GM06990 (cell line): ENCODE measurements around the gene STAG2.
"Not testable (repeated sequence)": the region's sequence is repeated elsewhere in the genome, so short reads cannot be mapped to it uniquely, and the experiment has no call there.

Experiments used
- DNase-seq: peaks from one replicate; pipeline ENCODE4 v3.0.0-alpha.2; 2011; ENCODE audit not compliant: insufficient read length; ENCODE audit errors: extremely low read depth
- H3K27me3 ChIP-seq: replicated peaks from 2 replicates; pipeline ENCODE4 v1.6.0; 2011; ENCODE audit warnings: low read length; ENCODE audit not compliant: control insufficient read depth, insufficient read depth
- H3K36me3 ChIP-seq: 2 replicates; pipeline ENCODE4 v1.5.1; 2011; ENCODE audit warnings: low read length; ENCODE audit not compliant: control insufficient read depth, insufficient read depth
- H3K4me3 ChIP-seq: replicated peaks from 2 replicates; pipeline ENCODE4 v1.5.1; 2011; ENCODE audit warnings: low read depth, mild to moderate bottlenecking, control low read depth, low read length
- CTCF ChIP-seq: IDR thresholded peaks from 2 replicates; pipeline ENCODE4 v1.5.1; 2011; ENCODE audit warnings: low read length, control low read depth, mild to moderate bottlenecking, inconsistent platforms; ENCODE audit not compliant: insufficient read depth, poor library complexity, severe bottlenecking

Gene STAG2

DNA sequence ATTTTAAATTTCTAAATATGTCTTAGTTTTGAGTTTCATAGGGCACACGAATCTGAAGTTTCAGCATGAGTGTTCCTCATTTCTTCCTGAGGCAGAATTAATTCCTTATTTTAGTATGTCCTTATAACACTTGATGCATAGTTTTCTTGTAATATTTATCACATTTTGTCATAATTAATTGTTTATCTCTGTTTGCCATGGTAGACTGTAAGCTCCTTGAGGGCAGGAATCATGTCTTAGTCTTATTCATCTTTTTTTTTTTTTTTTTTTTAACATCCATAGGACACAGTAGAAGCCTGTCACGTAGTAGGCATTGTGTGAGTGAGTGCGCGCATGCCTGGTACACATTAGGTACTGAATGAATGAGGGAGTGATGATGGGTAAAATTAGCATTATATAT is 131.7 kb downstream of the STAG2 start:
- Histone ChIP-seq H3K36me3 (no peaks in the 10 kb centered on the region), H3K4me3 (no peak overlapping the region), H3K27me3 (no peaks in the 10 kb centered on the region)
- DNase-seq: no peak
- no peak for TF ChIP-seq CTCF

- H3K4me3 ChIP-seq: no peak overlapping the region
- no peaks in the 10 kb centered on the region for H3K36me3 ChIP-seq
- no peaks in the 10 kb centered on the region for H3K27me3 ChIP-seq
- TF ChIP-seq CTCF: no peak
- no peak for DNase-seq
These were observed 135.6 kb downstream of the STAG2 start for GRCh38 chrX:124097116-124097515.

DNA sequence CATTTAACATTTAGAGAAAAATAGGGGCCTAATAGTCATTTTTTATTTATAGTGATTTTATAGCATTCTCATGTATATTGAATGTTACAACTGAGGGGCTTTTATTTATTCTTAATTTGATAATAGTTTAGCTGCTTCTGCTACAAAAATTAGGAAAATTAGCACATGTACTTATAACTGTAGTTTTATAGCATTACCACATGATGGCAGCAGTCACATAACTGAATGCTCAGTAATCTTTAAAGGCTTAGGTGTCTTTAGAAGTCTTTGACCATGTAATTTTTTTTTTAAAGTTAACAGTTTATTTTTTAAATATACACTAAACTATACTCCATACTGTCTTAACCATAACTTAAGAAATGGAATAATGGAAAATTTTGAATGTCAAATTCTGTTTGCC is 136.6 kb downstream of the STAG2 start:
- Histone ChIP-seq H3K36me3 (no peaks in the 10 kb centered on the region), H3K4me3 (no peak overlapping the region), H3K27me3 (no peaks in the 10 kb centered on the region)
- DNase-seq: no peak
- peak; percentile 64 for TF ChIP-seq CTCF

DNA sequence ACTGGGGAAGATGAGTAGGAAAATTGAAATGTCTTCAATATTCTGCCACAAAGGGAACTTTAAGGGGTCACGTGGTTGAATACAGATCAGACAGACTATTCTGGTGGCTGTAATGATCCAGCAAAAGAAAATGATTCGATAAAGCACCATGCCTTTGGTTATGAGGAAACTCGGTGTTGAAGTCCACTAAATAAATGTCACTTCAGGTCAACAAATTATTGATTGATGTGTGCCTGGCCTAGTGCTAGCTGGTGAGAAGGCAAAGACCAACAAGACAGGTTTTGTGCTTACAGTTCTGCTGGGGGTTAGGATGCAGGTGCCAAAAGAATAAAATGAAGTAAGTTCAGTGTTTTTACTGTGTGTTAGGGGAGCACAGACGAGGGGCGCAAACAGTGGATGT is 142.5 kb downstream of the STAG2 start:
- no peak overlapping the region for H3K4me3 ChIP-seq
- no peak for DNase-seq
- no peaks in the 10 kb centered on the region for H3K27me3 ChIP-seq
- peaks cover 2% of the 10 kb centered on the region; the same call in 1 of the 2 replicates for H3K36me3 ChIP-seq
- no peak for TF ChIP-seq CTCF

- not testable (repeated sequence) for H3K36me3 ChIP-seq, DNase-seq, H3K27me3 ChIP-seq, H3K4me3 ChIP-seq
These were observed 143.0 kb downstream of the STAG2 start for GRCh38 chrX:124104512-124104911.

- no peak overlapping the region for H3K4me3 ChIP-seq
- no peaks in the 10 kb centered on the region for H3K36me3 ChIP-seq
- no peak for TF ChIP-seq CTCF
- H3K27me3 ChIP-seq: no peaks in the 10 kb centered on the region
- no peak for DNase-seq
These were observed 152.4 kb downstream of the STAG2 start for GRCh38 chrX:124113621-124114600.
